IMR-90 (cell line): ENCODE measurements around the gene MIER2. TPM values are rescaled to one million over a fixed set of nuclear protein-coding genes. Genes with fewer than 3 reads are reported as not detected.
A peak's percentile ranks its signal among the peaks of the same experiment; 100 is the strongest.

ENCODE experiments used
- ATAC-seq: fragments of 200-7000 bp; cut with Tn5 transposase; 2 replicates; pipeline ENCODE4 v1.9.1; 2020; ENCODE audit warnings: low read depth, mild to moderate bottlenecking, moderate library complexity
- BruUV-seq: library from RNA; stranded (reverse); fragments of 400-500 nt; replicated peaks from 2 replicates; lab custom pipeline; 2021; lab: Mats Ljungman, UMichigan
- CTCF ChIA-PET: fragments of 300-600 bp; formaldehyde crosslinking; extraction: SDS; loops from one replicate; lab custom pipeline; 2021; ENCODE audit warnings: antibody characterized with exemption; lab: Yijun Ruan, JAX
- POLR2A ChIA-PET: fragments of 300-600 bp; sonication (Branson Sonifier 250); formaldehyde crosslinking; loops from one replicate; lab custom pipeline; 2022; ENCODE audit warnings: antibody characterized with exemption; ENCODE audit not compliant: unreplicated experiment; lab: Charles Lee
- DNase-seq: peaks from one replicate; pipeline ENCODE4 v3.0.0; 2013
- H2AFZ ChIP-seq: replicated peaks from 2 replicates; pipeline ENCODE3; 2013; ENCODE audit warnings: low read length, mild to moderate bottlenecking; ENCODE audit not compliant: poor library complexity
- H2AK5ac ChIP-seq: 2 replicates; pipeline ENCODE4 v1.6.1; 2013; ENCODE audit warnings: low read depth, low read length, inconsistent platforms
- H2AK9ac ChIP-seq: replicated peaks from 2 replicates; pipeline ENCODE3; 2013; ENCODE audit warnings: mild to moderate bottlenecking, low read depth, low read length, moderate library complexity; ENCODE audit not compliant: poor library complexity
- H2BK120ac ChIP-seq: 2 replicates; pipeline ENCODE4 v1.6.1; 2013; ENCODE audit warnings: low read depth, low read length, inconsistent platforms
- H2BK15ac ChIP-seq: 3 replicates; pipeline ENCODE4 v1.6.1; 2013; ENCODE audit warnings: low read depth, low read length, inconsistent platforms
- H2BK20ac ChIP-seq: 2 replicates; pipeline ENCODE4 v1.6.1; 2013; ENCODE audit warnings: low read depth, mild to moderate bottlenecking, inconsistent platforms, low read length, moderate library complexity
- H2BK5ac ChIP-seq: 2 replicates; pipeline ENCODE4 v1.6.1; 2013; ENCODE audit warnings: mild to moderate bottlenecking, low read depth, low read length, inconsistent platforms; ENCODE audit not compliant: poor library complexity, severe bottlenecking
- H3K14ac ChIP-seq: replicated peaks from 2 replicates; pipeline ENCODE4 v1.6.1; 2013; ENCODE audit warnings: low read depth, low read length, inconsistent platforms
- H3K18ac ChIP-seq: 2 replicates; pipeline ENCODE4 v1.6.1; 2013; ENCODE audit warnings: low read depth, low read length, control low read depth
- H3K23ac ChIP-seq: 2 replicates; pipeline ENCODE4 v1.6.1; 2013; ENCODE audit warnings: low read depth, low read length, inconsistent platforms
- H3K27ac ChIP-seq: 2 replicates; pipeline ENCODE4 v1.5.1; 2013; ENCODE audit warnings: mild to moderate bottlenecking, control low read depth, low read length; ENCODE audit not compliant: insufficient read depth
- H3K27me3 ChIP-seq: 2 replicates; pipeline ENCODE4 v1.6.1; 2013; ENCODE audit warnings: low read length; ENCODE audit not compliant: control insufficient read depth, insufficient read depth
- H3K36me3 ChIP-seq: 2 replicates; pipeline ENCODE4 v1.6.1; 2013; ENCODE audit warnings: low read length, mixed read lengths; ENCODE audit not compliant: control insufficient read depth, insufficient read depth
- H3K4ac ChIP-seq: 2 replicates; pipeline ENCODE4 v1.6.1; 2013; ENCODE audit warnings: low read depth, low read length, inconsistent platforms
- H3K4me1 ChIP-seq: 2 replicates; pipeline ENCODE4 v1.6.1; 2013; ENCODE audit warnings: low read length, mixed read lengths; ENCODE audit not compliant: control insufficient read depth, insufficient read depth
- H3K4me2 ChIP-seq: 2 replicates; pipeline ENCODE4 v1.6.1; 2013; ENCODE audit warnings: low read depth, mild to moderate bottlenecking, control low read depth, low read length, moderate library complexity
- H3K4me3 ChIP-seq: 2 replicates; pipeline ENCODE4 v1.5.1; 2013; ENCODE audit warnings: low read depth, mild to moderate bottlenecking, control low read depth, low read length, moderate library complexity; ENCODE audit not compliant: insufficient read depth
- H3K56ac ChIP-seq: 2 replicates; pipeline ENCODE4 v1.6.1; 2013; ENCODE audit warnings: low read length, inconsistent platforms; ENCODE audit not compliant: insufficient read depth; ENCODE audit errors: extremely low read depth
- H3K79me1 ChIP-seq, 2 experiments: 2 replicates each; pipeline ENCODE4 v1.6.1; 2013; ENCODE audit warnings: low read length in 2 of 2, inconsistent platforms in 1 of 2, low read depth in 1 of 2
- H3K9ac ChIP-seq: 2 replicates; pipeline ENCODE4 v1.6.1; 2013; ENCODE audit warnings: low read depth, low read length, control low read depth
- H3K9me1 ChIP-seq: 2 replicates; pipeline ENCODE4 v1.6.1; 2013; ENCODE audit warnings: low read length, inconsistent platforms; ENCODE audit not compliant: insufficient read depth
- H3K9me3 ChIP-seq: 2 replicates; pipeline ENCODE4 v1.6.1; 2013; ENCODE audit warnings: low read length; ENCODE audit not compliant: control insufficient read depth, insufficient read depth
- H4K20me1 ChIP-seq: 2 replicates; pipeline ENCODE4 v1.6.1; 2013; ENCODE audit warnings: low read length, inconsistent platforms; ENCODE audit not compliant: insufficient read depth
- H4K5ac ChIP-seq: 2 replicates; pipeline ENCODE4 v1.6.1; 2013; ENCODE audit warnings: mild to moderate bottlenecking, low read depth, low read length, control low read depth
- H4K8ac ChIP-seq, 2 experiments: 2 replicates each; pipeline ENCODE4 v1.6.1; 2013; ENCODE audit warnings: low read depth in 2 of 2, low read length in 2 of 2, control low read depth in 1 of 2, inconsistent platforms in 1 of 2
- H4K91ac ChIP-seq: 2 replicates; pipeline ENCODE4 v1.6.1; 2013; ENCODE audit warnings: low read depth, low read length, inconsistent platforms; ENCODE audit not compliant: insufficient read depth
- BHLHE40 ChIP-seq: fragments of 150-350 bp; IDR thresholded peaks from 2 replicates; pipeline ENCODE4 v1.6.1; 2016; ENCODE audit warnings: mild to moderate bottlenecking, low read depth, low read length
- CHD1 ChIP-seq: IDR thresholded peaks from 2 replicates; pipeline ENCODE4 v1.6.1; 2012; ENCODE audit warnings: low read depth, low read length, improper control_type of control experiment
- MAFK ChIP-seq: IDR thresholded peaks from 2 replicates; pipeline ENCODE4 v1.6.1; 2012; ENCODE audit warnings: low read depth, low read length, improper control_type of control experiment
- MAZ ChIP-seq: IDR thresholded peaks from 2 replicates; pipeline ENCODE4 v1.6.1; 2012; ENCODE audit warnings: low read depth, mild to moderate bottlenecking, low read length, improper control_type of control experiment, moderate library complexity, borderline replicate concordance
- RFX5 ChIP-seq: IDR thresholded peaks from 2 replicates; pipeline ENCODE4 v1.8.0; 2012; ENCODE audit warnings: low read depth, mild to moderate bottlenecking, low read length, moderate library complexity
- SMC3 ChIP-seq: fragments of 150-350 bp; IDR thresholded peaks from 2 replicates; pipeline ENCODE4 v1.6.1; 2016; ENCODE audit warnings: low read depth, mild to moderate bottlenecking, antibody characterized with exemption, low read length, moderate library complexity
- USF2 ChIP-seq: fragments of 150-350 bp; IDR thresholded peaks from 2 replicates; pipeline ENCODE4 v1.6.1; 2017; ENCODE audit warnings: mild to moderate bottlenecking, antibody characterized with exemption, low read length, low read depth
- WGBS, 2 experiments: methylation state at CpG; one replicate each; pipeline versions ENCODE4 v1.1.5 to v1.1.7; 2013; ENCODE audit warnings: missing lambda C conversion rate in 2 of 2; ENCODE audit not compliant: insufficient read length in 1 of 2; ENCODE audit errors: extremely low coverage in 2 of 2; 5-methylcytosine and 5-hydroxymethylcytosine counted together
- dilution Hi-C: fragments of 300-500 bp; cut with HindIII; formaldehyde crosslinking; loops from one replicate; pipeline ENCODE4 v1.14.3; 2018; ENCODE audit warnings: low sequenced_read_pairs; ENCODE audit not compliant: unreplicated experiment
- in situ Hi-C: fragments of 300-500 bp; cut with MboI; formaldehyde crosslinking; loops from 3 replicates; pipeline ENCODE4 v1.14.3; 2019; ENCODE audit warnings: low sequenced_read_pairs, inconsistent platforms, mixed read lengths
- intact Hi-C: fragments of 100-400 bp; cut with micrococcal nuclease; formaldehyde crosslinking; loops from 2 replicates; pipeline ENCODE4 v1.10.0; 2022
- polyA plus RNA-seq, 3 experiments: library from polyadenylated mRNA; depleted of rRNA; stranded (reverse); fragments of >200 nt; gene quantifications; 2 replicates each; pipeline ENCODE4 v1.2.3, GENCODE V29; 2012; ENCODE audit warnings: low replicate concordance in 1 of 3
- total RNA-seq: library from RNA; depleted of rRNA; stranded (reverse); fragments of >200 nt; gene quantifications from 2 replicates; pipeline ENCODE4 v1.2.3, GENCODE V29; 2012

Gene MIER2
- total and polyA plus RNA-seq, 2 of the 4 experiments (the other 2 are of a cell fraction), result 28.0 to 28.4 TPM

DNA sequence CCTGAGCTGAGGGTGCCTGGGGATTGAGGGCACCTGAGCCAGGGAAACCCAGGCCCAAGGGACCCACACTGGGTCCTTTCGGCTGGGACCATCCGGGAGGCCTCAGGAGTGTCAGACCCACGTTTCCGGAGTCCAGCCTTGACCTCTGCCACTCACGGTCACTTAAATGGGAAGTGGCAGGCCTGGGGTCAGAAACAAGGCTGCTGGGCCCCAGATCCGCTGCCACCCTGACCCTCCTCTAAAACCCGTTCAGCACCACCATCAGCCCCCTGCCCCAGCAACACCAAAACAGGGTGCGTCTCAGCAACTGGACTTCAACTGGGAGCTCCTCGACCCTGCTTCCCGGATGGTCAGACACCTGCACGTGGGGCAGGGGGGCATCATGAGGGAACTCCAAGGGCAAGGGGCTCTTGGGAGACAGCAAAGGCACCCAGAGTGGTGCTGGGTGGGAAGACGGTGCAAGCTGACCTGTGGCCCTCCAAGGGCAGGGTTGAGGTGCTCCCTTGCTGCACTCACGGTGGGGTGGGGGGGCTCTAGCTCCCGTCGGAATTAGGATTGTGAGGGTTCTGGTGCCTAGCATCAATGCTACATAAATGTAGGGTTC lies 52.2 kb downstream of the MIER2 start:
- intact Hi-C loops, result no loop called here

More for the DNA sequence above, 52.2 kb downstream of the MIER2 start:
- Histone ChIP-seq H3K23ac (no peak overlapping the region), H4K5ac (no peak overlapping the region), H3K4me3 (no peak overlapping the region), H3K4me1 (peaks cover 6% of the 10 kb centered on the region; the same call in 1 of the 2 replicates), H3K27ac (no peak overlapping the region), H4K91ac (no peak overlapping the region), H3K36me3 (no peaks in the 10 kb centered on the region), H3K9me3 (no peaks in the 10 kb centered on the region), H3K56ac (no peak overlapping the region), H2BK120ac (no peak overlapping the region), H2AK9ac (peak overlapping the region; percentile 24), H2AK5ac (no peak overlapping the region), H2BK15ac (no peak overlapping the region), H2BK5ac (no peak overlapping the region), H3K9ac (no peak overlapping the region), H3K9me1 (no peaks in the 10 kb centered on the region), H2AFZ (no peak overlapping the region), H4K20me1 (peaks cover 8% of the 10 kb centered on the region; the same call in 1 of the 2 replicates), H3K14ac (no peak overlapping the region), H3K4me2 (no peak overlapping the region), H3K18ac (no peak overlapping the region), H3K79me1 (no peaks in the 10 kb centered on the region), H3K4ac (no peak overlapping the region), H2BK20ac (no peak overlapping the region), H4K8ac (no peak overlapping the region), H3K27me3 (peaks cover 51% of the 10 kb centered on the region)
- dilution Hi-C loops, result no loop called here
- in situ Hi-C loops, result no loop called here
- ChIA-PET CTCF (no interaction called here), POLR2A (no interaction called here)
- BruUV-seq, result no TSS peak
- TF ChIP-seq SMC3 (no peak), USF2 (no peak), RFX5 (no peak), MAZ (no peak), MAFK (no peak), BHLHE40 (no peak), CHD1 (no peak)
- DNase-seq (no peak), ATAC-seq (no peak)
- 63% methylated on average over 7 of the region's 15 CpGs; no CpG with 5 or more reads in 1 of the 2 experiments for WGBS, 2 experiments
